Activated T-cell treated with anti-CD3 and anti-CD28 coated beads, Interleukin-2, amount 50 U/mL, for 48 hours (primary cell): ENCODE results near the gene LUC7L2.
"Not testable (repeated sequence)": the region's sequence is repeated elsewhere in the genome, so short reads cannot be mapped to it uniquely, and the experiment has no call there.

Experiments
- DNase-seq, 2 experiments: peaks; one replicate each; pipeline ENCODE4 v3.0.0-alpha.2; 2020

Gene LUC7L2

GRCh38 chr7:139357729-139358506 is 1.8 kb upstream of the LUC7L2 start:
- DNase-seq: not testable (repeated sequence)

GRCh38 chr7:139358541-139359365 is 941 bp upstream of the LUC7L2 start:
- peak; percentile 63 to 68 for DNase-seq

DNA sequence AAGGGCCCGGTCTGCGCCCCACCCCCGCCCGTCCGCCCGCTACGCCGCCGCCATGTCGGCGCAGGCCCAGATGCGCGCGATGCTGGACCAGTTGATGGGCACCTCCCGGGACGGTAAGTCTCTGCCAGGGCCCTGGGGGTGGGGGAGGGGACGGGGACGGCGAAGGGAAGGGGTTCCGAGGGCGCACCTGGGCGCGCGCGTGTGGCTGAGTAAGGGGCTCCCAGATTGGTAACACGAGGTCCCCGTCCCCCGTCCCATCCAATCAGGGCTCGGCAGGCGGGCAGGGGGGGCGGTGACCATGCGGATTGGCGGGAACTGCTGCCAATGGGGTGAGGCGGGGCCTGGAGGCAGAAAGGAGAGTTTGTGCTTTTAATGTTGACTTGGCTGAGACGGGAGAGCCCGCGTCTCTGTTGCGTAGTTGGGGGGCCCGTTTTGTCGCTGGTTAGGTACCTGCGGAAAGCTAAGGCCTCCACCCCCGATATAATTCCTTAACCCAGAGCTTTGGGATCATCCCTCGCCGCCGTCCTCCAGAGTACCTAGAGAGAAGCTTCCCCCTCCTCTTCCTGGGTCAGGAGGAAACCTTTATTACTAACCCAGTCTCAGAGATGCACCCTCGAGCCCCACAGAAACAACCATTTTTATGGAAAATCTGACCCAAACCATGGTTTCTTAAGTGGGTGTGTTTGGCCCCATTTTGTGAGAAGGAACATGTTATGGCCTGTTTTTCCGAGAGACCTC is 685 bp downstream of the LUC7L2 start:
- DNase-seq: peak; percentile 99

DNA sequence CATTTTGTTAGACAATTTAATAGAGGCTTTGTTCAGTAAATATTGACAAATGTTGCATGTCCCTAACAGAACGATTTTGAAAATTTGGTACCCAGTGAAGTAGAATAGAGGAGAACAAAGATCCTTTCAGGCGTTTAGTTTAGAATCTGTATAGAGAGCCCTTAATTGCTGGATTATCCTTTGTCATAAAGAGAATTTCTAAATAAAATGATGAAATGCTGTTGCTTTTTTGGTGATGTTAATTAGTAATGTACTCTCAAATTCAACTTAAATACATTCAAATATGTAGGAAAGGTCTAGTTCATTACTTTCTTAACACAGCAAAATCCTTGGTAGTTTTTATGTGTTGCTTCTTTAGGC is 1.2 kb downstream of the LUC7L2 start:
- no peak for DNase-seq

DNA sequence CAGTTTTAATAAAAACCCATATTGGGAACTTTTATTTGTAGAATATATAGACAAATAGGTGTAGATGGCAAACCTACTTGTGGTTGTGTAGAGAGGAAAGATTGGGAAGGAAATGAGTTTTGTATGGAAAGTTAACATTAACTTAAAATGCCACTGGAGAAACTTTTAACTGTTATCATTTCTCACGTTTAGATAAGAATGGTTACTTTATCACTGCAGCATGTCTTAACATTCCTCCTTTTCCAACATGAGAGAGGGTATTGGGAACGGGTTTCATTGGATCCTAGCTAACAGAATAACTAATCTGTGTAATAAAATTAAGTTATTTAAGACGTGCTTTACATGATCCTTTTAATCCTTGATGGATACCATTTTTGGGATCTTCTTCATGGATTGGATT is 1.8 kb downstream of the LUC7L2 start:
- DNase-seq: no peak

- DNase-seq: no peak
These were observed 2.6 kb downstream of the LUC7L2 start for GRCh38 chr7:139362302-139362701.

- DNase-seq: no peak
These were observed 3.3 kb downstream of the LUC7L2 start for GRCh38 chr7:139362981-139363380.

DNA sequence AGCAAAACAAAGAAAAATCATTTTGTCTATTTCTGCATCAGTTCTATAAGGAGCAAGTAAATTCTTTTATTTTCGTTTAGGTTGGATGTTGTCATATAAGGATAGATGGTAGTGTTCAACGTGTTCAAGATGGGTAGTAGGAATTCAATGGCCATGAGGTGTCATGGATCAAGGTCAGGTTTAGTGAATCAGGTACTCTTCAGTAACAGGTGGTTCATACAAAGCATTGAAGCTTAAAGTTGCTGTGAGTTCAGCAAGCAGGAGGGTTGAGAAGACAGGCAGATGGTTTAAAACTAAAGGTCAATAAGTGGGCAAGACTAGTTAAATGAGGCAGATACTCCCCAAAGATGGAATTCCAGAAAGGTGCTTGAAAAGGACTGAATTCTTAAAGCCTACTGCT is 5.6 kb downstream of the LUC7L2 start:
- DNase-seq: no peak

DNA sequence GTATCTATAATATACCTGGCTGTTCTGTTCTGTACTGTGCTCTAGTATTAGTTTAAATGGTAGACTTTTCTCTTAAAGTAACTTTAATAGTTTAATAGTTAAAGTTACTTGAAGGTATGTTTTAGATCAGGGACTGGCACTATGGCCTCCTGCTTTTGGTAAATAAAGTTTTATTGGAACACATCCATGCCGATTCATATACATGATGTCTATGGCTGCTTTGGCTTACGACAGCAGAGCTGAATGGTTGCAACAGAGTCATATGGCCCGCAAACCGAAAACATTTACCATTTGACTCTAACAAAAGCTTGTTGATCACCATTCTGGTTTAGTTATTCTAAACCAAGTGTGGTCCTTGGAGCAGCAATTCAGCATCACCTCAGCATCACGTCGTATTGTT is 6.7 kb downstream of the LUC7L2 start:
- DNase-seq: no peak

DNA sequence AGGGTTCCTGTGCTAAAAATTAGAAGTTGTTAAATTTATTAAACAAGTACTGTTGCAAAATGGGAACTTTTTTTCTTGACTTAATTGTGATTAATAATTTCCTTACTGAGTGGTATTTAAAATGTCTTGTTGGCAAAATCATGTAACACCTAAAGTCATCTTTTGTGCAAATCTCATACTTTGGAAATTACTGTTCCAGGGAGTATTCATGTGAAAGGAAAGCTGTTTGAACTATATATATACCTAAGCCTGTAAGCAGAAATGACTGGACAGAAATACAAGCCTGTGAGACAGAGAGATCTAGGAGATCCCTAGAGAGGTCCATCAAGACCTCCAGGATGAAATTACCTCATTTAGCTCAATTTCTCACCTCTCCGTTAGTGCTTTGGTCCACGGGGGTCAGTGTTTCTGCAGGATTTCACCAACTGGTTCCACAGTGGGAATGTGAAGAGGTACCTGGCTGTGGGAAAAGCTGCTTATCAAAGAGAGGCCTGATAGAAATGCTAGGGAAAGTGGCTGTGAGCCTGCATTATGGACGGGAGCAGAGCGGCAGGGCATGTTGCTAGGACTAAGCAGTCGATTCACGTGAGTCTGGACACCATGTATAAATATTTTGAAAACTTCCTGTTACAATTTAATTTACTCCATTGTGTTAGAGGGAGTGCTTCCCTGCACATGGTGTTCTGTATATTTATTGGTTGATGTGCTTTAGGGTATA is 7.9 kb downstream of the LUC7L2 start:
- no peak for DNase-seq

- no peak for DNase-seq
These were observed 10.7 kb downstream of the LUC7L2 start for GRCh38 chr7:139370301-139370942.

DNA sequence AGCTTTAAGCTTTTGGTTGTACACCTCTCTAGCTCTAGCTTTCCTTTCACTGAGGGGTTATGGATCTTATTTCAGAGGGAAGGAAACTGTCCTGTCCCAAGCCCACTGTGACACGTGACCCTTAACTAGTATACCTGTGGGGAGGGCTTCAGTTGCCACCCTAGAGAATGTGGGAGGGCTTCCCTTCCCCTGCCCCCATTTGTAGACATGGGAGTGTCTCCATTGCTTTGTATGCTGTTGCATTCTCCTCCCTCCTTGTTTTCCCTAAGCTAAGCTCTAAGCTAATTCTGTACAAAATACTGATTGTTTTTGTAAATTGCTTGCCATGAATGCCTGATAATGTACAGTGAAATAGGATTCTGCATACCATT is 11.2 kb downstream of the LUC7L2 start:
- no peak for DNase-seq

- DNase-seq: no peak
These were observed 14.6 kb downstream of the LUC7L2 start for GRCh38 chr7:139374246-139374645.

- DNase-seq: no peak
These were observed 22.7 kb downstream of the LUC7L2 start for GRCh38 chr7:139382439-139382838.

GRCh38 chr7:139384611-139385010 is 24.9 kb downstream of the LUC7L2 start:
- no peak for DNase-seq

DNA sequence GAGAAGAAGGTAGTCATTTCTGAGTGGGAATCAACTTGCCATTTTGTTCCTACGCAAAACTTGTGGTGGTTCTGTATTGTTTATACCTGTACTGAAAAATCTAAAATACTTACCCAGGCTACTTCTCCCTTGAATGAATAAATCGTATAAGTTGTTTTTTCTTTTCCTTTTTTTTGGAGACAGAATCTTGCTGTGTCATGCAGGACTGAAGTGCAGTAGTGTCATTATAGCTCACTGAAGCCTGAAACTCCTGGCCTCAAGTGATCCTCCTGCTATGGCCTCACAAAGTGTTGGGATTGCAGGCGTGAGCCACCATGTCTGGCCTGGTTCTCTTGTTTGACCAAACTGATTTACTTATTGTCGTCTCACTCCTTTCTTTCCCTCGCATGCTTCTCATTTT is 27.9 kb downstream of the LUC7L2 start:
- DNase-seq: no peak

GRCh38 chr7:139389091-139389490 is 29.4 kb downstream of the LUC7L2 start:
- DNase-seq: no peak

DNA sequence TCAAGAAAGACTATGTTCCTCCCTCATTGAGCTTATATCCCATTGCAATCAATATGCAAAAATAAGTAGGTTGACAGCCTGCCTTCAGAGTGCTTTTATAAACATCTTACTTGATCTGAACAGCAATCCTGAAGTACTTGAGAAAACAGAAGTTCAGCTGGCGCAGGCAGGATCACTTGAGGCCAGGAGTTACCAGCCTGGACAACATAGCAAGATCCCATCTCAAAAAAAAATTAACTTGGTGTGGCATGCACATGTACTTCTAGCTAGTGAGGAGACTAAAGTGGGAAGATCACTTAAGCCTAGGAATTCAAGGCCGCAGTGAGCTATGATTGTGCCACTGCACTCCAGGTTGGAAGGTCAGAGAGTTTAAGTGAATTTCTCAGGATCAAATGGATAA is 30.1 kb downstream of the LUC7L2 start:
- DNase-seq: no peak

DNA sequence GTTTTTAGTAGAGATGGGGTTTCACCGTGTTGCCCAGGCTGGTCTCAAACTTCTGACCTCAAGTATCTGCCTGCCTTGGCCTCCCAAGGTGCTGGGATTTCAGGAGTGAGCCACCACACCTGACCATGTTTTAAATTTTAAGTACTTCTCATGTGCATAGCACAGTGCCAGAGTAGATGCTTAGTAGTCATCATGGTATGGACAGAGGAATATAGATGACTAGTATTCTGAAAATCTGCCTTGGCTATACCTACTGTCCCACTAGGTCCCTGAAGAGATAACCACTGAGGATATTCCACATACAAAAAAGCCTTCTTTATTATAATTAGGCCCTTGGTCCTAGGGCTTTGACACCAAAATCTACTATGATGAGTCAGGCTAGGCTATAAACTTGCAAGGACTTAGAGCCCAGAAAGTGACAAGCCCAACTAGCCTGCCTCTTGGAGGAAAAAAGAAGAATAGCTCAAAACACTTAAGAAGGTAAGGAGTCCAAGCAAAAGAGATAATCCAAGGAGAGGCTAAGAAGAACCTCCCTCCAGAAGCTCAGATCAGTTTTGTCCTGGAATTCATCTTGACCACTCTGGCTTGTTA is 34.0 kb downstream of the LUC7L2 start:
- no peak for DNase-seq

DNA sequence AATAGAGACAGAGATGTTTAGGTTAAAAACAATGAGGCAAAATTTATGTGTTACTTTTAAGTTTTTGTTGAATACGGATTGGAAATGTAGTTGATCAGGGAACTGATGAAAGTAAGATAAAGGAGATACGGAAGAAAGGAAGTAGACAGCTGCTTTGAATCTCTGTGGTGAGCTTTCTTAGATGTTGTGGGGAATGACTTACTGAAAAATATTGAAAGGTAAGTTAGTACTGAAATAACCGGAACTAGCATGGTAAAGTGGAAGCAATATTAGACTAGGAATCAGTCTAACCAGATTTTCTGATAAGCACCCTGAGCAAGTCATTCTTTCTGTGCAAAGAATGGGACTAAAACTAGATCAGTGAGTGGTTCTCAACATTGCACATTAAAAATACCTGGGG is 34.8 kb downstream of the LUC7L2 start:
- DNase-seq: no peak

DNA sequence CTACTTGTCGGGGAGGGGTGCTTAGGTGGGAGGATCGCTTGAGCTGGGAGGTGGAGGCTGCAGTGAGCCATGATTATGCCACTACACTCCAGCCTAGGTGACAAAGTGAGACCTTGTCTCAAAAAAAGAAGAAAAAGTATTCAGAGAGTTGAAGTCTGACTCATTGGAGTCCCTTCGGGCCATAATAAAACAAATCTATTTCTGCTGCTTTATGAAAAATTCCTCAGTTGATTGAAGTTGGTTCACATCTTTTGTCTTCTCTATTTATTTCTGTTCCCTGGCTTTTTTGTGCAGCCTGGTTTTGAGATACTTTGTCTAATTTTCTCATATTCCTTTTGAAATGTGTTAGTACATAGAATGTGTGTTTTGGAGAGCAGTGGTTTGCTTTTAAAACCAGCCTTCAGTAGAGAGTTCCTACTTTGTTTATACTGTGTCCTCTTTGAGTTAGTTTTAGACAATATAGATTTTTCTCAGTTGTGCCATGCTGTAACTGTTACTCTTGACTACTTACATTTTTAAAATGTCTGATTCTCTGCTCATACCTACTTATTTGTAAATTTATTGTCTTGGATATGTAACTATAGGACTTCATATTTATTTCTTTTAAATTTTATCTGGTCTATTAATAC is 36.7 kb downstream of the LUC7L2 start:
- DNase-seq: no peak

GRCh38 chr7:139397192-139397591 is 37.5 kb downstream of the LUC7L2 start:
- no peak for DNase-seq
